HepG2 (cell line): ENCODE results near the gene SS18L1. TPM values are rescaled to one million over a fixed set of nuclear protein-coding genes. Genes with fewer than 3 reads are reported as not detected.

ENCODE experiments used
- AGO1 ChIP-seq: fragments of 200-400 bp; formaldehyde crosslinking; IDR thresholded peaks from 2 replicates; pipeline ENCODE4 v1.6.1; 2017; ENCODE audit warnings: mild to moderate bottlenecking, low read depth, low read length, moderate library complexity; ENCODE audit not compliant: poor library complexity, severe bottlenecking
- GABPA ChIP-seq, 2 experiments: IDR thresholded peaks; 2 replicates each; pipeline ENCODE4 v1.6.1; 2011 to 2016; ENCODE audit warnings: low read depth in 2 of 2, low read length in 1 of 2, missing biosample characterization in 1 of 2, missing genetic modification characterization in 1 of 2
- MAZ ChIP-seq, 2 experiments: sonication (generic) in 1 of 2; formaldehyde crosslinking in 1 of 2; IDR thresholded peaks; 2 replicates each; pipeline versions ENCODE4 v1.5.0 to v1.6.1; 2012 to 2020; ENCODE audit warnings: low read depth in 2 of 2, mild to moderate bottlenecking in 2 of 2, borderline replicate concordance in 1 of 2, improper control_type of control experiment in 1 of 2, low read length in 1 of 2, missing genetic modification reagents in 1 of 2, moderate library complexity in 1 of 2
- MEF2D ChIP-seq: sonication (generic); formaldehyde crosslinking; IDR thresholded peaks from 2 replicates; pipeline ENCODE4 v1.5.1; 2020; ENCODE audit warnings: mild to moderate bottlenecking, missing genetic modification reagents
- NR2F2 ChIP-seq: IDR thresholded peaks from 2 replicates; pipeline ENCODE4 v1.6.1; 2012; ENCODE audit warnings: low read depth, inconsistent platforms, borderline replicate concordance
- RAD21 ChIP-seq: fragments of 450-650 bp; formaldehyde crosslinking; IDR thresholded peaks from 2 replicates; pipeline ENCODE4 v1.5.0; 2020; ENCODE audit warnings: mild to moderate bottlenecking
- SNAPC4 ChIP-seq: sonication (generic); formaldehyde crosslinking; IDR thresholded peaks from 2 replicates; pipeline ENCODE4 v1.4.0; 2020; ENCODE audit warnings: mild to moderate bottlenecking, missing genetic modification reagents
- ZFP82 ChIP-seq: sonication (generic); formaldehyde crosslinking; IDR thresholded peaks from 2 replicates; pipeline ENCODE4 v1.5.1; 2020; ENCODE audit warnings: mild to moderate bottlenecking, missing genetic modification reagents, borderline replicate concordance
- ZNF124 ChIP-seq: sonication (generic); formaldehyde crosslinking; IDR thresholded peaks from 2 replicates; pipeline ENCODE4 v1.4.0; 2020; ENCODE audit warnings: missing genetic modification reagents
- ZNF333 ChIP-seq: sonication (generic); formaldehyde crosslinking; IDR thresholded peaks from 2 replicates; pipeline ENCODE4 v1.4.0; 2020; ENCODE audit warnings: mild to moderate bottlenecking, missing genetic modification reagents, borderline replicate concordance
- ZNF549 ChIP-seq: sonication (generic); formaldehyde crosslinking; IDR thresholded peaks from 2 replicates; pipeline ENCODE4 v1.5.0; 2020; ENCODE audit warnings: missing genetic modification reagents
- ZNF780A ChIP-seq: sonication (generic); formaldehyde crosslinking; IDR thresholded peaks from 2 replicates; pipeline ENCODE4 v1.8.0; 2022; ENCODE audit warnings: mild to moderate bottlenecking, missing genetic modification reagents, moderate library complexity
- polyA plus RNA-seq, 8 experiments: library from polyadenylated mRNA; depleted of rRNA in 3 of 8; stranded (reverse) in 7 of 8; unstranded in 1 of 8; fragments of >200 nt; fragmentation: Illumina TruSeq in 4 of 8; extraction: Trizol in 4 of 8; gene quantifications; 2 replicates each; pipeline versions ENCODE4 v1.2.1 to v1.2.3, GENCODE V29; 2011 to 2016; ENCODE audit warnings: low read depth in 4 of 8, missing spikeins in 1 of 8, mixed read lengths in 1 of 8; ENCODE audit not compliant: insufficient read depth in 1 of 8
- total RNA-seq, 5 experiments: library from RNA; depleted of rRNA; stranded (reverse); fragments of >200 nt; fragmentation: Illumina TruSeq; extraction: Trizol; gene quantifications; 2 replicates each; pipeline ENCODE4 v1.2.3, GENCODE V29; 2016; ENCODE audit warnings: low read depth in 1 of 5
- TF ChIP-seq, protein P1 (sequence below), 2 experiments: fragments of 450-650 bp in 1 of 2; sonication (generic) in 1 of 2; formaldehyde crosslinking in 1 of 2; IDR thresholded peaks; 2 replicates each; pipeline versions ENCODE4 v1.6.1 to v1.8.0; 2016 to 2022; ENCODE audit warnings: antibody characterized with exemption in 1 of 2, mild to moderate bottlenecking in 1 of 2, missing genetic modification reagents in 1 of 2

Gene SS18L1
- total and polyA plus RNA-seq, 2 of the 13 experiments (the other 11 are each of a cell fraction or from before 2014, with no cell fraction given) = 17.8 to 27.6 TPM

DNA sequence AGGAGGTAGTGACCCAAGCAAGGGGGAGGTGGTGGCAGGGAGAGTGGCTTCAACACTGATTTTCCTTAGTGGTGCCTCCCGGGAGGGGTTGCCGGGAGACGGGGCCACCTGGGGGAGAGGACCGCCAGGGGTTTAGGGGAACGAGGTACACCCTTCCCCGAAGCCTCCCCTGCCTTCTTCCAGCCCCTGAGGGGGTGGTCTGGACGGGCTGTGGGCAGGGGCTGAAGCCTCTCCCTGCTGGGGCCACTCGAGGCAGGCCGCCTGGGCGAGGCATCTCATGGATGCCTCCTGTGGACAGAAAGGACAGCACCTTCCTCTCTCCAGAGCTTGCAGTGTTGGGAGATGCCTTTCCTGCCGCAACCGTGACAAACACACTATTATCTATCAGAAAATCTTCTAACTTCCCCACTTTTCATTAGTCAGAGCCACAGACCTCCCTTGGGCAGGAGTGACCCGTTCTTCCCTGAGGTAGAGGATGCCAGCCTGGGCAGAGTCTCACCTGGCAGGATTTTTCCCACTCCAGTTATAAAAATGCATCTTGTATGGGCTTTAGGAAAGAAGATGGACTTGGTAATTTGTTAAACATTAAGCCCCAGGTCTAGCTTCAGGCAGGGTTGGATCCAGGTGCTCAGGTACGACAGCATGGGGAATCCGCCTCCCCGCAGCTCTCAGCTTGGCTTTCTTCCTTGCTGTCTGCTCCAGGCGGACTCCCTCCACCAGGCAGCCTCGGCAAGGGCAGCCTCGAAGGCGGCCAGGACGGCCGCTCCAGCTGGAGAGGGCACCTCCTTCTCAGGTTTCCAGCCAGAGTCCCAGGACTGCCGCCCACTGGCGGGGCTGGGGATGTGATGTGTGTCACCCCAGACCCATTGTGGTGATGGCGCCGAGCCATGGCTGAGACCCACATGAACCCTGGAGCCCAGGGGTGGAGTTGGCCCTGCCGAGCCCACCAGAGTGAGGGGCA is 65.5 kb downstream of the SS18L1 start (continued):
- no peak for TF ChIP-seq SNAPC4
- TF ChIP-seq MAZ (IDR thresholded peaks at IDR 0.05; ENCODE audit: borderline replicate concordance, low read depth, low read length) = no peak
- TF ChIP-seq MAZ (CRISPR knock-in tag; IDR thresholded peaks at IDR 0.05; ENCODE audit: low read depth) = no peak
- no peak for TF ChIP-seq ZNF549 (CRISPR knock-in tag)
- peak; percentile 44 for TF ChIP-seq AGO1
- TF ChIP-seq ZNF333 (CRISPR knock-in tag) = no peak
- TF ChIP-seq RAD21 (CRISPR knock-in tag) = peak; percentile 71
- TF ChIP-seq, protein P1, sequence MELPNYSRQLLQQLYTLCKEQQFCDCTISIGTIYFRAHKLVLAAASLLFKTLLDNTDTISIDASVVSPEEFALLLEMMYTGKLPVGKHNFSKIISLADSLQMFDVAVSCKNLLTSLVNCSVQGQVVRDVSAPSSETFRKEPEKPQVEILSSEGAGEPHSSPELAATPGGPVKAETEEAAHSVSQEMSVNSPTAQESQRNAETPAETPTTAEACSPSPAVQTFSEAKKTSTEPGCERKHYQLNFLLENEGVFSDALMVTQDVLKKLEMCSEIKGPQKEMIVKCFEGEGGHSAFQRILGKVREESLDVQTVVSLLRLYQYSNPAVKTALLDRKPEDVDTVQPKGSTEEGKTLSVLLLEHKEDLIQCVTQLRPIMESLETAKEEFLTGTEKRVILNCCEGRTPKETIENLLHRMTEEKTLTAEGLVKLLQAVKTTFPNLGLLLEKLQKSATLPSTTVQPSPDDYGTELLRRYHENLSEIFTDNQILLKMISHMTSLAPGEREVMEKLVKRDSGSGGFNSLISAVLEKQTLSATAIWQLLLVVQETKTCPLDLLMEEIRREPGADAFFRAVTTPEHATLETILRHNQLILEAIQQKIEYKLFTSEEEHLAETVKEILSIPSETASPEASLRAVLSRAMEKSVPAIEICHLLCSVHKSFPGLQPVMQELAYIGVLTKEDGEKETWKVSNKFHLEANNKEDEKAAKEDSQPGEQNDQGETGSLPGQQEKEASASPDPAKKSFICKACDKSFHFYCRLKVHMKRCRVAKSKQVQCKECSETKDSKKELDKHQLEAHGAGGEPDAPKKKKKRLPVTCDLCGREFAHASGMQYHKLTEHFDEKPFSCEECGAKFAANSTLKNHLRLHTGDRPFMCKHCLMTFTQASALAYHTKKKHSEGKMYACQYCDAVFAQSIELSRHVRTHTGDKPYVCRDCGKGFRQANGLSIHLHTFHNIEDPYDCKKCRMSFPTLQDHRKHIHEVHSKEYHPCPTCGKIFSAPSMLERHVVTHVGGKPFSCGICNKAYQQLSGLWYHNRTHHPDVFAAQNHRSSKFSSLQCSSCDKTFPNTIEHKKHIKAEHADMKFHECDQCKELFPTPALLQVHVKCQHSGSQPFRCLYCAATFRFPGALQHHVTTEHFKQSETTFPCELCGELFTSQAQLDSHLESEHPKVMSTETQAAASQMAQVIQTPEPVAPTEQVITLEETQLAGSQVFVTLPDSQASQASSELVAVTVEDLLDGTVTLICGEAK (IDR thresholded peaks at IDR 0.05) = no peak
- TF ChIP-seq, protein P1 (CRISPR knock-in tag; IDR thresholded peaks at IDR 0.05) = no peak; the same call in 1 of the 2 replicates
- TF ChIP-seq NR2F2 = peak; percentile 4; the same call in 1 of the 2 replicates
- no peak for TF ChIP-seq ZFP82 (CRISPR knock-in tag)
- no peak for TF ChIP-seq ZNF124 (CRISPR knock-in tag)
- TF ChIP-seq MEF2D (CRISPR knock-in tag) = no peak
- no peak for TF ChIP-seq ZNF780A (CRISPR knock-in tag)
- no peak for TF ChIP-seq GABPA (IDR thresholded peaks at IDR 0.05; ENCODE audit: low read depth, low read length)
- TF ChIP-seq GABPA (CRISPR knock-in tag; IDR thresholded peaks at IDR 0.05; ENCODE audit: low read depth) = no peak
